Activated naive CD4-positive, alpha-beta T cell treated with anti-CD3 and anti-CD28 coated beads, Interleukin-2, amount 50 U/mL, for 72 hours (primary cell): Measurements from ENCODE around the gene TXNRD1. TPM values are rescaled to one million over a fixed set of nuclear protein-coding genes. Genes with fewer than 3 reads are reported as not detected.
"Not testable (repeated sequence)": the region's sequence is repeated elsewhere in the genome, so short reads cannot be mapped to it uniquely, and the experiment has no call there.

ENCODE experiments used
- ATAC-seq, 2 donors: fragments of 150-1000 bp; cut with Tn5 transposase; 2 replicates each; pipeline ENCODE4 v1.10.0; 2021; ENCODE audit warnings: mild to moderate bottlenecking in 2 of 2, moderate library complexity in 2 of 2
- DNase-seq, 2 donors: peaks; one replicate each; pipeline ENCODE4 v3.0.0; 2021 to 2022; ENCODE audit warnings: low spot score in 2 of 2
- H3K27ac Mint-ChIP-seq, 2 donors: one replicate each; pipeline ENCODE4 v1.8.0; 2022; ENCODE audit warnings: mild to moderate bottlenecking in 2 of 2, mixed read lengths in 2 of 2
- H3K36me3 Mint-ChIP-seq, 2 donors: one replicate each; pipeline ENCODE4 v1.8.0; 2022; ENCODE audit warnings: mixed read lengths in 2 of 2
- H3K9me3 Mint-ChIP-seq, 2 donors: one replicate each; pipeline ENCODE4 v1.8.0; 2022; ENCODE audit warnings: mixed read lengths in 2 of 2
- total RNA-seq, 2 donors: library from RNA; stranded (reverse); gene quantifications; one replicate each; pipeline ENCODE4 v1.2.3, GENCODE V29; 2022

TXNRD1 gene
- total RNA-seq, 2 donors from 2014 or later, result 86.4 to 160 TPM

- ATAC-seq (no peak), DNase-seq (no peak)
- Mint-ChIP-seq H3K27ac (no peak overlapping the region), H3K36me3 (peaks cover 14 to 25% of the 10 kb centered on the region in 2 donors), H3K9me3 (no peaks in the 10 kb centered on the region)
These were observed 101.4 kb downstream of the TXNRD1 start for GRCh38 chr12:104316936-104317335.

- H3K36me3 Mint-ChIP-seq, result peaks cover 15 to 27% of the 10 kb centered on the region in 2 donors
These were observed 102.1 kb downstream of the TXNRD1 start for GRCh38 chr12:104317538-104318210.

GRCh38 chr12:104319028-104319427 is 103.4 kb downstream of the TXNRD1 start:
- Mint-ChIP-seq H3K27ac (no peak overlapping the region), H3K9me3 (no peaks in the 10 kb centered on the region), H3K36me3 (peaks cover 9 to 21% of the 10 kb centered on the region in 2 donors)
- ATAC-seq (no peak), DNase-seq (no peak)

More at GRCh38 chr12:104317538-104318210, 102.1 kb downstream of the TXNRD1 start:
- Mint-ChIP-seq H3K9me3 (no peaks in the 10 kb centered on the region), H3K27ac (no peak overlapping the region)
- ATAC-seq (no peak), DNase-seq (no peak)

- Mint-ChIP-seq H3K36me3 (peaks cover 15 to 23% of the 10 kb centered on the region in 2 donors), H3K27ac (no peak overlapping the region), H3K9me3 (no peaks in the 10 kb centered on the region)
- DNase-seq (no peak), ATAC-seq (no peak)
These were observed 104.5 kb downstream of the TXNRD1 start for GRCh38 chr12:104319918-104320626.

- ATAC-seq (no peak), DNase-seq (no peak)
- H3K36me3 Mint-ChIP-seq, result peaks cover 15 to 20% of the 10 kb centered on the region in 2 donors
- H3K9me3 Mint-ChIP-seq, result no peaks in the 10 kb centered on the region
- H3K27ac Mint-ChIP-seq, result no peak overlapping the region
These were observed 105.0 kb downstream of the TXNRD1 start for GRCh38 chr12:104320627-104321024.

GRCh38 chr12:104321949-104322348 is 106.4 kb downstream of the TXNRD1 start:
- Mint-ChIP-seq H3K27ac (no peak overlapping the region), H3K9me3 (no peaks in the 10 kb centered on the region), H3K36me3 (peaks cover 17 to 20% of the 10 kb centered on the region in 2 donors)
- DNase-seq (no peak), ATAC-seq (no peak)

GRCh38 chr12:104322533-104322932 is 107.0 kb downstream of the TXNRD1 start:
- ATAC-seq, result not testable (repeated sequence)
- H3K36me3 Mint-ChIP-seq, result peaks cover 22 to 25% of the 10 kb centered on the region in 2 donors

GRCh38 chr12:104323899-104324298 is 108.3 kb downstream of the TXNRD1 start:
- peaks cover 23 to 25% of the 10 kb centered on the region in 2 donors for H3K36me3 Mint-ChIP-seq
- H3K9me3 Mint-ChIP-seq, result no peaks in the 10 kb centered on the region
- no peak for ATAC-seq
- H3K27ac Mint-ChIP-seq, result peak overlapping the region in 1 of 2 donors; percentile 72
- DNase-seq, result no peak

More at GRCh38 chr12:104322533-104322932, 107.0 kb downstream of the TXNRD1 start:
- not testable (repeated sequence) for H3K9me3 Mint-ChIP-seq, DNase-seq, H3K27ac Mint-ChIP-seq

GRCh38 chr12:104328278-104328677 is 112.7 kb downstream of the TXNRD1 start:
- H3K27ac Mint-ChIP-seq, DNase-seq, H3K9me3 Mint-ChIP-seq, ATAC-seq: not testable (repeated sequence)
- H3K36me3 Mint-ChIP-seq, result peaks cover 15 to 16% of the 10 kb centered on the region in 2 donors

GRCh38 chr12:104328790-104329189 is 113.2 kb downstream of the TXNRD1 start:
- ATAC-seq (no peak), DNase-seq (no peak)
- H3K36me3 Mint-ChIP-seq, result peaks cover 16 to 19% of the 10 kb centered on the region in 2 donors
- no peak overlapping the region for H3K27ac Mint-ChIP-seq
- no peaks in the 10 kb centered on the region for H3K9me3 Mint-ChIP-seq

- H3K36me3 Mint-ChIP-seq, result peaks cover 11 to 15% of the 10 kb centered on the region in 2 donors
- H3K27ac Mint-ChIP-seq, result no peak overlapping the region
- DNase-seq (no peak), ATAC-seq (no peak)
- H3K9me3 Mint-ChIP-seq, result no peaks in the 10 kb centered on the region
These were observed 114.3 kb downstream of the TXNRD1 start for GRCh38 chr12:104329707-104330532.

GRCh38 chr12:104331376-104331775 is 115.8 kb downstream of the TXNRD1 start:
- Mint-ChIP-seq H3K36me3 (peaks cover 7 to 13% of the 10 kb centered on the region in 2 donors), H3K9me3 (no peaks in the 10 kb centered on the region), H3K27ac (no peak overlapping the region)
- DNase-seq (no peak), ATAC-seq (no peak)

GRCh38 chr12:104332273-104332672 is 116.7 kb downstream of the TXNRD1 start:
- not testable (repeated sequence) for DNase-seq, H3K36me3 Mint-ChIP-seq, H3K9me3 Mint-ChIP-seq, ATAC-seq, H3K27ac Mint-ChIP-seq

GRCh38 chr12:104333692-104334255 is 118.2 kb downstream of the TXNRD1 start:
- H3K36me3 Mint-ChIP-seq, result peaks cover 0 to 5% of the 10 kb centered on the region in 2 donors
- H3K9me3 Mint-ChIP-seq, result no peaks in the 10 kb centered on the region
- ATAC-seq (no peak), DNase-seq (no peak)
- no peak overlapping the region for H3K27ac Mint-ChIP-seq

GRCh38 chr12:104334581-104334980 is 119.0 kb downstream of the TXNRD1 start:
- no peak for DNase-seq
- H3K36me3 Mint-ChIP-seq, result peaks cover 0 to 6% of the 10 kb centered on the region in 2 donors
- no peak for ATAC-seq
- no peaks in the 10 kb centered on the region for H3K9me3 Mint-ChIP-seq
- no peak overlapping the region for H3K27ac Mint-ChIP-seq

- ATAC-seq (no peak), DNase-seq (no peak)
- Mint-ChIP-seq H3K9me3 (no peaks in the 10 kb centered on the region), H3K27ac (no peak overlapping the region), H3K36me3 (peaks cover 0 to 16% of the 10 kb centered on the region in 2 donors)
These were observed 120.5 kb downstream of the TXNRD1 start for GRCh38 chr12:104336115-104336514.
